KOPT-K1 (cell line): ENCODE results near the gene PACSIN1.
"Not testable (repeated sequence)": the region's sequence is repeated elsewhere in the genome, so short reads cannot be mapped to it uniquely, and the experiment has no call there.

Experiments used
- H3K27ac ChIP-seq: fragments of 200-600 bp; sonication (generic); 2 replicates; pipeline ENCODE4 v1.5.1; 2016; ENCODE audit warnings: antibody characterized with exemption, mild to moderate bottlenecking, low read depth, low read length; ENCODE audit not compliant: poor library complexity, severe bottlenecking
- H3K36me3 ChIP-seq: fragments of 200-600 bp; sonication (generic); 2 replicates; pipeline ENCODE4 v1.5.1; 2017; ENCODE audit warnings: antibody characterized with exemption, mild to moderate bottlenecking, low read length, moderate library complexity; ENCODE audit not compliant: insufficient read depth
- H3K9me3 ChIP-seq: fragments of 200-600 bp; sonication (generic); 2 replicates; pipeline ENCODE4 v1.5.1; 2017; ENCODE audit warnings: antibody characterized with exemption, low read length, mild to moderate bottlenecking; ENCODE audit not compliant: insufficient read depth, poor library complexity, severe bottlenecking

PACSIN1 gene

DNA sequence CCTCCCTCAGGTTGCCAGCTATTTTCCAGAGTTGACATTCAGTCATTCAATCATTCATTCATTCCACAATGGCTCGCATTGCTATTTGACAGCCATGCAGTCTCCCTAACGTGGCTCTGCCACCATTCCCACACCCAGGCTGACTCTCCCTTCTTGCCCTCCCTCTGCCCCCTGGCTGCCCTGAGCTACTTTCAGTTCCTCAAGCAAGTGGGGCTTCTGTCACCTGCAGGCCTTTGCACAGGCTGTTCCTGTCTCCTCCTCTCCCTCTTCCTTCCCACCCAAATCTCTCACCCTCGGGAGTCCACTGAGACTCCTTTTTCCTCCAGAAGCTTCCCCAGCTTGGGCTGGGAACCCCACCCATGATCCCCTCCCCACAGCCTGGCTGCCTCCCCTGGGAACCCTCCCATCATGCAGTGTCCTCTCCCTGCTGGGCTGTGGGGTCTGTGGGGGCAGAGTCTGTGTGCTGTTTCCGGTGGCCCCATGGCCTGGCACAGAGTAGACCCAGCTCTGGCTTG is 2.6 kb downstream of the PACSIN1 start:
- Histone ChIP-seq H3K27ac (no peak overlapping the region), H3K36me3 (no peaks in the 10 kb centered on the region), H3K9me3 (no peaks in the 10 kb centered on the region)

- Histone ChIP-seq H3K9me3 (no peaks in the 10 kb centered on the region), H3K27ac (no peak overlapping the region), H3K36me3 (no peaks in the 10 kb centered on the region)
These were observed 3.6 kb downstream of the PACSIN1 start for GRCh38 chr6:34469499-34469898.

- no peak overlapping the region for H3K27ac ChIP-seq
- H3K36me3 ChIP-seq: no peaks in the 10 kb centered on the region
- no peaks in the 10 kb centered on the region for H3K9me3 ChIP-seq
These were observed 6.5 kb downstream of the PACSIN1 start for GRCh38 chr6:34472425-34472824.

DNA sequence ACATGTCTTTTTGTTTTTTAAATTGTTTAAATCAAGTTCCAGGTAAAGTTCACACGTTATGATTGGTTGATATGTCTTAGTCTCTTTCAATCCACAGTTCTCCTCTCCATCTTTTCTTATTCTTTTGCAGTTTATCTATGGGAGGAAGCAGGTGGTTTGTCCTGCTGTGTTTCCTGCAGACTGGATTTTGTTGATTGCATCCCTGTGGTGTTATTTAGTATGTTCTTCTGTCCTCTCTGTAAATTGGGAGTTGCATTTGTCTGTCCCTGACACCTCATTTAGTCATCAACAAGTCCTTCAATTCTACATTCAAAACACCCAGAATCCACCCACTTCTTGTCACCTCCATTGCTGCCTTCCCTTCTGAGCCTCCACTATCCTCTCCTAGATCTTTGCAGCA is 8.1 kb downstream of the PACSIN1 start:
- Histone ChIP-seq H3K27ac (no peak overlapping the region), H3K36me3 (no peaks in the 10 kb centered on the region), H3K9me3 (no peaks in the 10 kb centered on the region)

GRCh38 chr6:34474754-34475153 is 8.9 kb downstream of the PACSIN1 start:
- Histone ChIP-seq H3K27ac (no peak overlapping the region), H3K36me3 (no peaks in the 10 kb centered on the region), H3K9me3 (no peaks in the 10 kb centered on the region)

GRCh38 chr6:34475238-34475682 is 9.4 kb downstream of the PACSIN1 start:
- no peak overlapping the region for H3K27ac ChIP-seq
- H3K36me3 ChIP-seq: no peaks in the 10 kb centered on the region
- no peaks in the 10 kb centered on the region for H3K9me3 ChIP-seq

DNA sequence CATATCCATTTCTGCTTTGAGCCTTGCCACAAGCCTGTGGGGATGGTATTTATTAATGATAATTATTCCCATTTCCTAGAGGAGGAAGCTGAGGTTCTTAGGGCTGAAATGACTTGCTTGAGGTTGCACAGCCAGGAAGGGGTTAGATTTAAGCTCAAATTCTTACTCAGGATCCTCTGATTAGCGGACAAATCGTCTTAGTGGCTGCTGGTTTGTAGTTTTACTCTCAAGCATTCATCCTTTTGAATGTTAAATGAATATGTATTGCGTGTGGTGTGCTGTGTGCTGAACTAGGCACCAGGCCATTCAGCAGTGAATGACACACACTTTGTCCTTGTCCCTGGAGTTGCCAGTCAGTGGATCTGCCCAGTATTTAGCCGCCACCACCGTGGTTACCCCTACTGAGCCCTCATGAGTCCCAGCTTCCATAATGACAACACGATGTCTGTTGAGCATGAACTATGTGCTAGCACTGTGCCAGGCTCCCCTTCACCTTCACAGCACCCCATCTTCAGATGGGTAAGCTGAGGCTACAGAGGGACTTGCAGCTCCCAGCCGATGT is 10.0 kb downstream of the PACSIN1 start:
- no peaks in the 10 kb centered on the region for H3K36me3 ChIP-seq
- H3K9me3 ChIP-seq: no peaks in the 10 kb centered on the region
- H3K27ac ChIP-seq: no peak overlapping the region

DNA sequence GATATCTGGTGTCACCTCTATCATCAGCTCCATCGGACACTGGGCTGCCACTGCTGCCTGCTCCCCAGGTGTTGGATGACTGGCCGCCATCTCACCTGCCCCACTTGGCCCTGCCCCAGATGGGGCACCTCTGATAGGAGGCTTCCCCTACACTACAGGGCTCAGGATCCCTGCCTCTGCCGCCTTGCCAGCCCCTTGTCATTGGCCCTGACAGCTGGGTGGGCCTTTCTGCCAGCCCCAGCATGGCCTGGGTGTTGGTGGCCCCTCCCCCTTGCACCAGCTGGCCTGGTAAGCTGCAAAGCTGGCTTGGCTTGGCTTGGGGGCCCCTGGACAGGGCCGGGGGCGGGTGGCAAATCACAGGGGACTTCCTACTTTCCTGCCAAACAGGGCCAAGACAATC is 10.6 kb downstream of the PACSIN1 start:
- no peaks in the 10 kb centered on the region for H3K36me3 ChIP-seq
- H3K27ac ChIP-seq: no peak overlapping the region
- H3K9me3 ChIP-seq: no peaks in the 10 kb centered on the region

GRCh38 chr6:34476921-34477320 is 11.0 kb downstream of the PACSIN1 start:
- Histone ChIP-seq H3K27ac (no peak overlapping the region), H3K9me3 (no peaks in the 10 kb centered on the region), H3K36me3 (no peaks in the 10 kb centered on the region)

- no peaks in the 10 kb centered on the region for H3K36me3 ChIP-seq
- no peaks in the 10 kb centered on the region for H3K9me3 ChIP-seq
- no peak overlapping the region for H3K27ac ChIP-seq
These were observed 12.9 kb downstream of the PACSIN1 start for GRCh38 chr6:34478796-34479195.

GRCh38 chr6:34483781-34484180 is 17.9 kb downstream of the PACSIN1 start:
- not testable (repeated sequence) for H3K36me3 ChIP-seq, H3K9me3 ChIP-seq
- peak overlapping the region; percentile 86 for H3K27ac ChIP-seq

DNA sequence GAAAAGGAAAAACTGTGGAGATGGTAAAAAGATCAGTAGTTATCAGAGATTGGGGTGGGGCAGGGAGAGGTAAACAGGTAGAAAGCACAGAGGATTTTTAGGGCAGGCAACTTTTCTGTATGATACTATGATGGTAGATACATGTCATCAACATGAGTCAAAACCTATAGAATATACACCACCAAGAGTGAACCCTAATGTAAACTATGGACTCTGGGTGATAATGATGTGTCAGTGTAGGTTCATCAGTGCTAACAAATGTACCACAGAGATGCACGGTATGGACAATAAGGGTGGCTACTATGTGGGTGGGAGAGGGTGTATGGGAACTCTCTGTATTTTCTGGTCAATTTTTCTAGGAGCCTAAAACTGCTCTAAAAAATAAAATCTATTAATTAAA is 18.5 kb downstream of the PACSIN1 start:
- H3K27ac ChIP-seq: peak overlapping the region; percentile 86
- H3K9me3 ChIP-seq: no peaks in the 10 kb centered on the region
- no peaks in the 10 kb centered on the region for H3K36me3 ChIP-seq

- Histone ChIP-seq H3K9me3 (no peaks in the 10 kb centered on the region), H3K27ac (peak overlapping the region; percentile 86), H3K36me3 (no peaks in the 10 kb centered on the region)
These were observed 19.0 kb downstream of the PACSIN1 start for GRCh38 chr6:34484899-34485298.

- Histone ChIP-seq H3K36me3 (no peaks in the 10 kb centered on the region), H3K27ac (peak overlapping the region; percentile 86), H3K9me3 (no peaks in the 10 kb centered on the region)
These were observed 19.6 kb downstream of the PACSIN1 start for GRCh38 chr6:34485321-34486060.

GRCh38 chr6:34486106-34486740 is 20.3 kb downstream of the PACSIN1 start:
- Histone ChIP-seq H3K36me3 (no peaks in the 10 kb centered on the region), H3K9me3 (no peaks in the 10 kb centered on the region), H3K27ac (peak overlapping the region; percentile 86)
